GM19240 (cell line): ENCODE measurements around the gene TMEM63A.
"Not testable (repeated sequence)": the region's sequence is repeated elsewhere in the genome, so short reads cannot be mapped to it uniquely, and the experiment has no call there.

Experiments
- DNase-seq: peaks from one replicate; pipeline ENCODE4 v3.0.0; 2011; ENCODE audit warnings: low spot score; ENCODE audit not compliant: insufficient read length

The TMEM63A gene

DNA sequence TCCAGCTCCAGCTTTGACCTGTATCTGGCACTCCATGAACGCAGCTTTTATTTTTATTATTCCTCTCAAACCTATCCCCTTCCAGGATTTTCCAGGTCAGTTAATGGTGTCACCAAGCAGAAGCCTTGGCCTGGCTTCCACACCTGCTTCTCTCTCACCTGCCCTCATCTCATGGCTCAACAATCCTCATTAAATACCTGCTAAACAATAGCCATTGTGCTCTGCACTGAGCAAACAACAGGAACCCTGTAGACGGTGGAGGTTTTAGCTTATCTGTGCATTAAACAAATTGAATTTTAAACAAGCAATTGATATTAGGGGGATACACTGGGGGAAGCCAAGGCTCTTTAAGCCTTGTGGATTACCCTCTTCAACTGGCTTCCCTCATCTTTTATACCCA, 26.6 kb upstream of the TMEM63A start:
- no peak for DNase-seq

- DNase-seq = no peak
Measured at GRCh38 chr1:225908013-225908640, 25.9 kb upstream of the TMEM63A start.

GRCh38 chr1:225907341-225907740, 25.2 kb upstream of the TMEM63A start:
- no peak for DNase-seq

DNA sequence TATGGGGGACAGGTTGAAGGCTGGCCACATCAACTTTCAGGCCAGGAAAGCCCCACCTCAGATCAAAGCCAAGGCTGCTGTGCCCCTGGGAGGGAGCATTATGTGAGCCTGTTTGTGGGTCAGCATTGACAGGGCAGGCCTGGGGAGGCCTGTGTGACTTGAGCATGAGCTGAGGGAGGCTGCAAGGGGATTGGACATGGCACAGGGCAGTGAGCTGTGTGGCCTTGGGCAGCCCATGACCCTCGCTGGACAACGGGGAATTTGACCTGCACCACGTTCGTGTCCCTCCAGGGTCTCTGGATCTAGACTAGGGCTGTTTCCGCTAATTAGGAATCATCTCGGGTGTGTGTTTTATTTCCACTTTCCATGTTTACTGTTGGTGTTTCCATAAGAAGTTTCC, 24.3 kb upstream of the TMEM63A start:
- DNase-seq = no peak

- DNase-seq = no peak
Measured at GRCh38 chr1:225903623-225904022, 21.4 kb upstream of the TMEM63A start.

- DNase-seq = no peak
Measured at GRCh38 chr1:225899044-225899925, 17.1 kb upstream of the TMEM63A start.

DNA sequence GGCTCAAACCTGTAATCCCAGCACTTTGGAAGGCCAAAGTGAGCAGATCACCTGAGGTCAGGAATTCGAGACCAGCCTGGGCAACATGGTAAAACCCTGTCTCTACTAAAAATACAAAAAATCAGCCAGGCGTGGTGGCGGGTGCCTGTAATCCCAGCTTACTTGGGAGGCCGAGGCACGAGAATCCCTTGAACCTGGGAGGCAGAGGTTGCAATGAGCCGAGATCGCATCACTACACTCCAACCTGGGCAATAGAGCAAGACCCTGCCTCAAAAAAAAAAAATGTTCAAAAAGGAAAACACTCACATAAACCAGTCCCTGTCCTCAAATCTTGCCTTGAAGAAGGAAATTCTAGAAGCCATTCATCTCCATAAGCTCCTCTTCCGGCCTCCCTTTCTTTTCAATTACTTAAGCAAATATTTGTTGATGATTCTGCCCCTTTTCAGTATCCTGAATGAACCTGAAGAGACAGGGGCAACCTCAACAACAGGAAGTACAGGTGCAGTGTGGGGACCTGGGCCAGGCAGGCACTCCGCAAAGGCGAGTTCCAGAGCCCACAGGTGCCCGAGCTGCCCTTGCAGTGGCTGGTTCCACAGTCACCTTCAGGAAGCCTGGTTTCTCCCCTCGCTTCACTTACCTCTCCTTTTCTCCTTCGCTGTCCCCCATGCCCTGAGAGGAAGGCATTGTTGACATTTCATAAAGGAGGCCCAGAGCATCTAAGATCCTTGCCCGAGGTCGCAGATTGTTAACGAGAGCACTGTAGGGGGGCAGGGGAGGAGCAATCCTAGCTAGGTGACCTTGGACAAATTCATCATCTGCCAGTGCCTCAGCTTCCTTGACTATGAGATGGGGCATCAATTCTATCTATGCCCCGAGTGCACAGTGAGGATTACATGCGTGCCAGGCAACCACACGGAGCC, 15.7 kb upstream of the TMEM63A start:
- no peak for DNase-seq

DNA sequence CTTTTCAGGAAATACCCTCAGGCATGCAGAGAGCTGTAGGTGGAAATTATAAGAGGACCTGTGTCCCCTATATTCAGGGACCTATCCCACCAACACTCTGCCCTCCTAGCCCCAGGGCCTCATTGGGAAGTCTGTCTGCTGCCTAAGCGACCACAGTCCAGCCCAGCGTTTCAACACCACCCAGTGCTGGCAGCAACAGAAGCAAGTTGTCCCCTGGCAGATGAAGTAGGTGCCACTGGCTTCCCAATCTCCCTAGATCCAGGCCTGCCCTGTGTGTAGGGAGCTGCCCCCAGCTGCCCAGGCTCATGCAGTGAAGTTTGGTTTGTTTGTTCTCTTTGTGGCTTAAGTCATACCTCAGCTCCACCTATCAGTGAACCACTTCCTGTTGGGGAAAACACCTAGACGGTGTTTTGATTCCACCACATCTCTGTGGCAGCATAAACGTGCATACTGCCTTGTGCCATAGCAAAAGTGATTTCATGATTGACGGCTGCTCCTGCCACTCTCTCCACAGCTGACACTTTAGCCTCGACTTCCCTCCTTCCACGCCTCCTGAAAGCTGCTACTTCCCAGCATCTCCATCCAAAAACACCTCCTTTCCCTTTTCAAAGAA, 14.9 kb upstream of the TMEM63A start:
- peak; percentile 91 for DNase-seq

DNA sequence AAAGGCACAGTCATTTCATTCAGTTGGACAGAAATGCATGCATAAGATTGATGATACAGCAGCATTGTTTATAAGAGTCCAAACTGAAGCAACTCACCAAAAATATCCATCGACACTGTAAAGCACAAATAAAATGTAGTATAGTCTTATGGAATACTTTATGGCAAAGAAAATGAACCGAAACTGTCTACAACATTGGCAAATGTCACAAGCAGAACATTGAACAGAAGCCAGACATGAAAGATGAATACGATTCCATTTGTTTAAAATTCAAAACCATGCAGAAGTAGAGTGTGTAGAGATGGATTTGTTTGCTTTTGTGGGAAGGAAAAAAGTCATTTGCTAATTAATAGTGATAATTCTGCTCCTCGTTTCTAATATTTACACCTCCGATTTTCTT, 14.3 kb upstream of the TMEM63A start:
- DNase-seq = no peak

- DNase-seq = no peak
Measured at GRCh38 chr1:225892307-225892706, 10.1 kb upstream of the TMEM63A start.

- no peak for DNase-seq
Measured at GRCh38 chr1:225891229-225891972, 9.2 kb upstream of the TMEM63A start.

- no peak for DNase-seq
Measured at GRCh38 chr1:225890346-225891228, 8.4 kb upstream of the TMEM63A start.

GRCh38 chr1:225889743-225890142, 7.6 kb upstream of the TMEM63A start:
- DNase-seq = no peak

GRCh38 chr1:225888898-225889601, 6.9 kb upstream of the TMEM63A start, which contains the start of gene LEFTY1:
Gene LEFTY1 (minus strand): TSS chr1:225889146. CDS start chr1:225889066, 80 bp downstream.
- no peak for DNase-seq

- no peak for DNase-seq
Measured at GRCh38 chr1:225888289-225888897, 6.2 kb upstream of the TMEM63A start.

DNA sequence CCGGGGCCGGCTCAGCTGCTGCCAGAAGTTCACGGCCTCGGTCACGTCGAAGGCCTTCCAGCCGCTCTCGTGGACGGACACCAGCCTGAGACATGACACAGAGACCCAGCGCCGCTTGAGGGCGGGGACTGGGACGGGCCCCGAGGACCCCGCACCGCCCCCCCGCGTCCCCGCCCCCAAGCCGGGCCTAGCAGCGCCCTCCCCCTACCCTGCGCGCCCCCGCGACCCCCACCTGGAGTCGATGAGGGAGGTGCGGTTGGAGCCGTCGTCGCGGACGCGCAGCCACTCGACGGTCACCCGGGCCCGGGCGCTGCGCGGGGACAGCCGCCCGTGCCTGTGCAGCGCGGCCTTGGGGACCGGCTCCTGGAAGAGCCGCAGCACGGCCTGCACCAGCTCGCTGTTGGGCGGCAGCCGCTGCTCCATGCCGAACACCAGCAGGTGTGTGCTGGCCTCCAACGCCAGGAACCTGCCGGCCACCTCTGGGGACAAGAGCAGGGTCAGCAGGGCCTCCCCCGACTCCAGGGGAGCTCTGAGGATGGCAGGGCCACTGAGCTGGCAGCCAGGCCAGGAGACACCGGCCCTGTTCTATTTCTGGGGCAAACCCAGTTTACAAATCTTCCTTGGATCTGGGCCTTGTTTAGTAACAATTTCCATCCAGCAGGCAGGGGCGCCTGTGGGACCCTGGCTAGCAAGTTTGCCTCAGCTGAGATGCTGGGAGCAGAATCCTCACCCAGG, 5.5 kb upstream of the TMEM63A start:
- DNase-seq = not testable (repeated sequence)

- no peak for DNase-seq
Measured at GRCh38 chr1:225887030-225887314, 4.8 kb upstream of the TMEM63A start.
